Daoy (cell line): Measurements from ENCODE around the gene ATP11A. TPM values are rescaled to one million over a fixed set of nuclear protein-coding genes. Genes with fewer than 3 reads are reported as not detected.
"Not testable (repeated sequence)": the region's sequence is repeated elsewhere in the genome, so short reads cannot be mapped to it uniquely, and the experiment has no call there.

Experiments
- DNase-seq: peaks from one replicate; pipeline ENCODE4 v3.0.0-alpha.2; 2015; ENCODE audit warnings: low read depth
- total RNA-seq: library from RNA; depleted of rRNA; stranded (reverse); fragments of >200 nt; shearing (Covaris generic); gene quantifications from 2 replicates; pipeline ENCODE4 v1.2.3, GENCODE V29; 2014

Gene ATP11A
- total RNA-seq, 1 experiment from 2014 or later, result 2.0 TPM

DNA sequence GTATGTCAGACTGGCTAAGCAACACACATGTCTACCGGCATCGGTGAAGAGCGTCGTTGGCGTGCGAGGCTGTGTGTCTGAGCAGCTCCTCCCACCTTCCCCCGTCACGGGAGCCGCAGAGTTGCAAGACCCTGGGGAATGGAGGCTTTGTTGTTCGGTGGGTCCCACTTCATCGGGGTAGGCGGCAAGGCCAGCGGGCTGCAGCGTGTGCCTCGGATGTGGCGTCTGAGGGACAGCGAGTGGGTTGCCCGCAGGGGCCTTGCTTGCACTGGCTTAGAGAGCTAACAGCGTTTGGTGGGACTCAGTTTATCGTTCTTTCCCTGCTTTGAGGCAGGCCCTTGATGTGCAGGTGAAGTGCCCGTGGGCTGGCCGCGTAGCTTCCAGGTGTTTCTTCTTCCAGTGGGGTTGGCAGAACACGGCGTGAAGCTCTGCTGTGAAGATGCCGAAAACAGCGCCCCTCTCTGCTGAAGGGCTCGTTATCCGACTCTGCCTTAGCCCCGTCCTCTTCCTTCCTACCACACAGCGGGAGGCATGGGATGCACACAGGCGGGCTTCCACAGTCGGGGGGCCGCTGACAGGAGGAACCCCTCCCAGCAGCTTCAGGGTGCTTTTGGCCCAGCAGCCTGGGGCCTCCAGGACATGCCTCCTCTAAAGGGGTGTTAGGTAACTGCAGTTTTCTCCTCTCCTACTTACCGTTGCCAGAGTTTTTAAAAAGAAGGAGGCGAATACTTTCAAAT, 85.2 kb downstream of the ATP11A start:
- no peak for DNase-seq

GRCh38 chr13:112775791-112776279, 86.0 kb downstream of the ATP11A start:
- no peak for DNase-seq

DNA sequence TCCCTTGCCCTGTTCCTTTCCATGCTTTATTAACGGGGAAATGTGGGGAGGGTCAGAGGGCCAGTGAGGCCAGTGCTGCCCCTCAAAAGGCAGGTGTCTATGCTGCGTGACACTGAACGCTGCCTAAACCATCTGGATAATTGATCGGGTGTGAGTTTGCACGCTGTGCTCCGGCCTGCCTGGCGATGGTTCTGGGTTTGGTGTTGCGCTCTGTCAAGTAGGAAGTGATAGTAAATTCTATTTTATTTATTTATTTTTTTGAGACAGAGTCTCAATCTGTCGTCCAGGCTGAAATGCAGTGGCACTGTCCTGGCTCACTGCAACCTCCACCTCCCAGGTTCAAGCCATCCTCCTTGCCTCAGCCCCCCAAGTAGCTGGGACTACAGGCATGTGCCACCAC, 86.5 kb downstream of the ATP11A start:
- DNase-seq, result no peak

DNA sequence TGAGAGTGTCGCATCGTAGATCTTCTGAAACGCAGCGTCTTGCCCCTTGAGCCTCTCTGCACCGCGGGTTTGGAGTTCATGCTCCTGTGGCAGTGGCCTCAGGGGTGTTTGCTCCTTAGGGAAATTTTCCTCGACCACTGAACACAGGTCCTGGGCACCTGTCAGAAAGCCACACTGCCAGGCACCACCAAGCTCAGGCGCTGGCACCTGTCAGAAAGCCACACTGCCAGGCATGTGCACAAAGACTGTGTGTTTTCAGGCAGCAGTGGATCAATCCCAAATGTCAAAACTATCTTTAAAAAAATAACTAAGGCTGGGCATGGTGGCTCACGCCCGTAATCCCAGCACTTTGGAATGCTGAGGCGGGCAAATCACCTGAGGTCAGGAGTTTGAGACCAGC, 87.1 kb downstream of the ATP11A start:
- DNase-seq, result no peak

- no peak for DNase-seq
Observed at GRCh38 chr13:112777637-112778406, 88.0 kb downstream of the ATP11A start.

DNA sequence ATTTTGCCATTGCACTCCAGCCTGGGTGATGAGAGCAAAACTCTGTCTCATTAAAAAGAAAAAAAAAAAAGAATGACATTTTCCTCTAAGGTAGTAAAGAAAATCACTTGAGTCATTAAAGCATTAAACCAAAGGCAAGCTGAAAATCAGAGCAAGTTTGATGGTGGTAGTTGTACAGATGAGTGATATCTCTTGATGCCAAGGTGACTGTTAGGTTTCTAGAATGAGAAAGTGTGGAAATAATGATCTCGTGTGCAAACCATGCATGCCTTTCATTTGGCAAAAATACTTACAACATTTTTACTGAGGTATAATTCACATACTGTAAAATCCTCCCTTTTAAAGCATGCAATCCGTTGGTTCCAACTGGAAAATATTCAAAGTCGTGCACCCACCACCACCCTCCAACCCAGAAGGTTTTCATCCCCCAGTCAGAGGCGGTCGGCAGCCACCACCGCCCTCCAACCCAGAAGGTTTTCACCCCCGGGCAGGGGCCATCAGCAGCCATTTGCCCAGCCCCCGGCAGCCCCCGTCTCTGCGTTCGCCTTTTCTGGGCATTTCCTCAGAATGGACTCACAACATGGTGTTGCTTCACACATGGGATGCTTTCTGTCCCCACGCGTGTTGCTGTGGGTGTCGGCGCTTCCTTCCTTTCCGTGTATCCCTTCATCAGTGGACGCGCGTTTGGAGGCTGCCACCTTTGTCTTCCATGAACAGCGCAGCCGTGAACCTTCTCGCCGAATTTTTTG, 90.2 kb downstream of the ATP11A start:
- DNase-seq, result no peak

DNA sequence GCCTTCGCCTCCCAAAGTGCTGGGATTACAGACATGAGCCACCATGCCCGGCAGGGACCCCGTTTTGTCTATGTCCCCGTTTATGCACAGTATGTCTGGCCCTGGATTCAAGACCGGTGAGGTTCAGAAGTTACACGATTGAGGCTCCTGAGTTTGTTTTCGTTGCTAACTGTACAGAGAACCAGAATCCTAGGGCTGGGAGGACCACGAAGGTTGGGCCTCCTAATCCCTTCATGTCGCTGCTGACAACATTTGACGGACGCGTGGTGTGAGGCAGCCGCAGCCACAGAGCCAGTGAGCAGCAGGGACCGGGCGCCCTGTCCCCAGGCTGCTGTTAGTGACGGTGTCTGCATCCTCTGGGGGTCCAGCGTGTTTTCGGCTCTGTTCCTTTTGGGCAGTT, 91.4 kb downstream of the ATP11A start:
- DNase-seq, result no peak

GRCh38 chr13:112781881-112782361, 92.1 kb downstream of the ATP11A start:
- DNase-seq, result no peak

GRCh38 chr13:112782429-112783010, 92.7 kb downstream of the ATP11A start:
- DNase-seq, result no peak

GRCh38 chr13:112783135-112783977, 93.5 kb downstream of the ATP11A start:
- no peak for DNase-seq

GRCh38 chr13:112783978-112784371, 94.1 kb downstream of the ATP11A start:
- no peak for DNase-seq

- DNase-seq, result no peak
Observed at GRCh38 chr13:112784811-112785482, 95.1 kb downstream of the ATP11A start.

GRCh38 chr13:112785483-112785856, 95.6 kb downstream of the ATP11A start:
- no peak for DNase-seq

- DNase-seq, result not testable (repeated sequence)
Observed at GRCh38 chr13:112786810-112787209, 97.0 kb downstream of the ATP11A start.

GRCh38 chr13:112790735-112791641, 101.2 kb downstream of the ATP11A start:
- no peak for DNase-seq

DNA sequence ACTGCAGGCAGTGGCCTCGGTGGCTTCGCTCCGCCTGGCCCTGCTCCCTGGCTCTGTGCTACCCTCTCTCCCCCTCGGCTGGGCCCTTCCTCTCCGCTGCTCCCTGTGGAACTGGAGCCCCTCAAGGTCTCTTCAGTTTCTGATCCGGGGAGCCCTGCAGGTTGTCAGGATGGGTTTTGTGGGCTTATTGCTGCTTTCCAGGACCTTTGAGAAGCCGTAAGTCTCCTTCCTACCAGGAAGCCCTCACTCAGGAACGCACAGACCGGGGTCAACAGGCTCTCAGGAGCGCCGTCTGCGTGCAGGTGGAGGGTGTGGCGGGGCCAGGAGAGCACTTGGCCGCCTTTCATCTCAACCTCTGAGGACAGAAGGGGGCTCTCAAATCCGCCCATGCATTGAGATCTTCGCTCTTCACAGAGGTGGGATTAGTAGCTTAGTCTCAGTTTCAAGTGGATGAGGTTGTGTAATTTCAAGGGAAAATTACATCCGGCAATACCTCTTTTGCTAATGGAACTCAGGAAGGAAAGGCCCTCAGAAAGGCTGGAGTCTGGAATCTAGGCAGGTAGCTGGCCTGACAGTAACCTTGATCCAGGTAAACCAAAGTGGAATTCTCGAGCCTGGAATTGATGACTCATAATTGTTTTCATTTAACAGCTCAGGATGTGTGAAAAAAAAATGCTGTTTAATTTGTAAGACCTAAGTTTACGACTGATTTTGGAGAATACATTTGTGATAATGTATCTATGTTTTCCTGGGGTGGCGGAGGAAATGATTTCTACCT, 102.0 kb downstream of the ATP11A start:
- DNase-seq, result no peak

DNA sequence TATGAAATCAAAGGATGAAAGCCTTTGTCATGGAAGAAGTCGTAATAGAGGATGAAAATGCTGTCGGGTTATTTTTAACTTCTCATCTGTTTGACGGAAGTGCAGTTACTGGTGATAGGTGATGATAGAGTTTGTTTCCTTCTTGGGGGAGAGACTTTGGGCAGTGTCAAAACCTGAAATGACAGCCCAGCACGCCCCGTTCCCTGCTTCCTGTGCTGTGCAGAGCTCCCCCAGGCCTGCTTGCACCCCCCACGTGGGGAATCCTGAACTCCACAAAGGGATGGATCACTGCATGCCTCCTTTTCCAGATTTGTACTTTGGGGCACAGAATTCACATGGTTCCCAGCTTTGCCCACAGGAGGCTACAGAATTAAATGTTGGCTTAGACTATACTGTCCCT, 102.7 kb downstream of the ATP11A start:
- no peak for DNase-seq
